GM20431 (cell line): ENCODE data around the gene CCL8.

Experiments used
- in situ Hi-C: fragments of 300-500 bp; cut with MseI, MboI; formaldehyde crosslinking; loops from one replicate; pipeline ENCODE4 v1.15.0; 2020; ENCODE audit warnings: low sequenced_read_pairs; ENCODE audit not compliant: unreplicated experiment

The CCL8 gene

DNA sequence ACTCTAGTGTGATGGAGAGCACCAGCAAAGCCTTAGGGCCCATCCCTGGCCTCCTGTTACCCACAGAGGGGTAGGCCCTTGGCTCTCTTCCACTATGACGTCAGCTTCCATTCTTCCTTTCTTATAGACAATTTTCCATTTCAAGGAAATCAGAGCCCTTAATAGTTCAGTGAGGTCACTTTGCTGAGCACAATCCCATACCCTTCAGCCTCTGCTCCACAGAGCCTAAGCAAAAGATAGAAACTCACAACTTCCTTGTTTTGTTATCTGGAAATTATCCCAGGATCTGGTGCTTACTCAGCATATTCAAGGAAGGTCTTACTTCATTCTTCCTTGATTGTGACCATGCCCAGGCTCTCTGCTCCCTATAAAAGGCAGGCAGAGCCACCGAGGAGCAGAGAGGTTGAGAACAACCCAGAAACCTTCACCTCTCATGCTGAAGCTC lies at the start of gene CCL8:
CCL8 (plus strand) TSS at position 397 of the 445 bp plus-strand sequence. CDS start 67 bp downstream, outside the sequence.
- in situ Hi-C loops: no loop called here

DNA sequence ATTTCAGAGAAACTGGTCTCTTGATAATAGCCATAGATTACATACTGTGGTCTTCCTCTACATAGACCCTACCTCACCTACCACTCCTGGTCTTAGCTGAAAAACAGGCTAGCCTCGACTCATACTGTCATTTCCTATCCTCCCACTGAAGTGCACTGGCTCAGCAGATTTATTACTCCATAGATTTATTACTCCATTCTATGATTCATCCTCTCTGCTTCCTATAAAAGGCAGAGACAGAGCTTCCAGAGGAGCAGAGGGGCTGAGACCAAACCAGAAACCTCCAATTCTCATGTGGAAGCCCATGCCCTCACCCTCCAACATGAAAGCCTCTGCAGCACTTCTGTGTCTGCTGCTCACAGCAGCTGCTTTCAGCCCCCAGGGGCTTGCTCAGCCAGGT lies 49.3 kb upstream of the CCL8 start, which contains the start of gene CCL7:
CCL7 (plus strand) TSS at position 253 of the 400 bp plus-strand sequence; CDS start at position 323, 70 bp downstream.
- in situ Hi-C loops: no loop called here

DNA sequence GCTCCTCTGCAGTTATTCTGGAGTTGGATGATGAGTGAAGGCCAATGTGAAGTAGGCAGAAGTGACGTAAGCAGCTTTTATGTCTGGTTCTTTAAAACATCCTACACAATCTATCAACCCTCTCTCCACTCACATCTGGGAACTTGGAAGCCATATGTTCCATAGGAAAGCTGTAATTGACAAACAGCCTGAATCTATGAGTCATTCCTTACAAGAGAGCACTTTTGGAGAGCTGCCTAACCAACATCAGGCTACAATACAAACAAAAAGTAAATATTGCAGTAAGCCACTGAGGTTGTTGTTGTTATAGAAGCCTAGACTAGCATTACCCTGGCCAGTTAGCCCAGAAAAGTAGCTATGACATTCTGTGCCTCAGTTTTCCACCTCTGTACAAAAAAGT lies 43.4 kb upstream of the CCL8 start:
- in situ Hi-C loops: no loop called here

- in situ Hi-C loops: no loop called here
These were observed 42.4 kb upstream of the CCL8 start for GRCh38 chr17:34276826-34277225.

- in situ Hi-C loops: no loop called here
These were observed 35.7 kb upstream of the CCL8 start for GRCh38 chr17:34283571-34283970.

DNA sequence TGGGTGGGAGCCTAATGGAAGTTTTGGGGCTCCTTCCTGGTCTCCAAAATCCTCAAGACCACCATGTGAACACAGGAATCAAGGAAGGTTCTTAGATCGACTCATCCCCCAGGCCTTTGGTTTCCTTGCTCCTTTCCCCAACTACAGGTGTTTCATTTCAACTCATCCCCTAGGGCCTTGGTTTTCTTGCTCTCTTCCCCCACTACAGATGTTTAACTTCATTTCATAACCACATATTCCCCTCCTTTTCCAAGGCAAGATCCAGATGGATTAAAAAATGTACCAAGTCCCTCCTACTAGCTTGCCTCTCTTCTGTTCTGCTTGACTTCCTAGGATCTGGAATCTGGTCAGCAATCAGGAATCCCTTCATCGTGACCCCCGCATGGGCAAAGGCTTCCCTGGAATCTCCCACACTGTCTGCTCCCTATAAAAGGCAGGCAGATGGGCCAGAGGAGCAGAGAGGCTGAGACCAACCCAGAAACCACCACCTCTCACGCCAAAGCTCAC lies 33.9 kb upstream of the CCL8 start, which contains the start of gene CCL11:
CCL11 (plus strand) TSS at position 457 of the 507 bp plus-strand sequence. CDS start 67 bp downstream, outside the sequence.
- in situ Hi-C loops: no loop called here

DNA sequence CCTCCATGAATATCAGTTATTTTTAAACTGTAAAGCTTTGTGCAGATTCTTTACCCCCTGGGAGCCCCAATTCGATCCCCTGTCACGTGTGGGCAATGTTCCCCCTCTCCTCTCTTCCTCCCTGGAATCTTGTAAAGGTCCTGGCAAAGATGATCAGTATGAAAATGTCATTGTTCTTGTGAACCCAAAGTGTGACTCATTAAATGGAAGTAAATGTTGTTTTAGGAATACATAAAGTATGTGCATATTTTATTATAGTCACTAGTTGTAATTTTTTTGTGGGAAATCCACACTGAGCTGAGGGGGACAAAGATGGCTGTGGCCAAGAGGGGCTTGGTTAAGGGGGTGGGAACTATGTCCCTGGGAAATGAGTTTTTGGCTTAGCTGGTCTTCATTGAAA lies 31.4 kb upstream of the CCL8 start:
- in situ Hi-C loops: no loop called here

- in situ Hi-C loops: no loop called here
These were observed 28.6 kb upstream of the CCL8 start for GRCh38 chr17:34290586-34290985.

DNA sequence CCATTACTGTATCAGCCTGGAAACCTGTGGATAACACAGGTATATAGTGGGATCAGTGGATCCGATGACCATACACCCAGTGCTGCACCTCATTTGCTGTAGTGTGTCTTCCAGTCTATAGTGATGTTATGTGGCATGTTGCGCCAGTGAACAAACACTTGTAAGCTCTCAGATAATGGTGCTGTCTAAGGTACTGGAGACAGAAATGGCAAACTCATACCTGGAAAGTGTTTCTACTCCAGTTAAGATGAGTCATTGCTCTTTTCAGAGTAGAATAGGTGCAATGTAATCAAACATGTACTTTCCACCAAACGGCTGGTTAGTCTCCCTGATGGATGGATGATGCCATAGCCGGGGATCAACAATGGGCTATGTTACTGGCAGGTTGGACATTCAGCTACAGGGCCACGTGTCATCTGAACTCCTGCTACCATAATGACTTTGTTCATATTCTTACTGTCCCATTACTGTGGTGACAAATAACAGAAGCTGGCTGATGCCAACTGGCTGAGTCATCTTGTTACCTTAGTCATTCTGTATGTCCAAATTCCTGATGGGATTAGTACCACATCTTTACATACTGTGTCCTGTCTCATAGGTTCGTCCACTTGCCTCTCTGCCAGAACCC lies 27.4 kb upstream of the CCL8 start:
- in situ Hi-C loops: no loop called here

GRCh38 chr17:34299027-34299426 lies 20.2 kb upstream of the CCL8 start:
- in situ Hi-C loops: no loop called here

DNA sequence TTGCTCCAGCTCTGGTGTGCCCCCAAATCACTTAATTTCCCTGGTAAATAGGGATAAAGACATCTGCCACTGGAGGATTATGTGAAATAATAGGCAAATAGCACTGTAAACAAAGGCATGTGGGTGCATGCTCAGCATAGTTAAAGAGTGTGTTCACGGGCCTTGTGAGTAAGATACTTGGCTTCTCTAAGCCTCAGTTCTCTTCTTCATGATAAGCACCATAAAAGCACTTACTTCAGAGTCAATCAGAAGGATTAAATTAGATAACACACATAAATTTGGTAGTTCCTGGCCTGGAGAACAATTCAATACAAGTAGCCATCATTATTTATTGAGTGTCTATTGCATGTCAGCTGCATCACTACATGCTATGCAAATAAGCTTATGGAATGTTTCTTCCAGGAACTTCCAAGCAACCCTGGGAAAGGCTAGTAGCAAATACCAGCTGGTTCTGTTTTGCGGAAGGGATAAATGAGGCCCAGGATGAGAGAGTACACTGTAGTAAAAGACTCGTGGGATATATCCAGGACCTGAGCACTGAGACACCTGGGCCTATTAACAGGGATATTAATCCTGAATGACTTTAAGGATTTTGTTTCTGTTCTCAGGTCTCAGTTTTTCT lies 19.2 kb upstream of the CCL8 start:
- in situ Hi-C loops: no loop called here

- in situ Hi-C loops: no loop called here
These were observed 18.4 kb upstream of the CCL8 start for GRCh38 chr17:34300652-34301370.

GRCh38 chr17:34301986-34302385 lies 17.2 kb upstream of the CCL8 start:
- in situ Hi-C loops: no loop called here

DNA sequence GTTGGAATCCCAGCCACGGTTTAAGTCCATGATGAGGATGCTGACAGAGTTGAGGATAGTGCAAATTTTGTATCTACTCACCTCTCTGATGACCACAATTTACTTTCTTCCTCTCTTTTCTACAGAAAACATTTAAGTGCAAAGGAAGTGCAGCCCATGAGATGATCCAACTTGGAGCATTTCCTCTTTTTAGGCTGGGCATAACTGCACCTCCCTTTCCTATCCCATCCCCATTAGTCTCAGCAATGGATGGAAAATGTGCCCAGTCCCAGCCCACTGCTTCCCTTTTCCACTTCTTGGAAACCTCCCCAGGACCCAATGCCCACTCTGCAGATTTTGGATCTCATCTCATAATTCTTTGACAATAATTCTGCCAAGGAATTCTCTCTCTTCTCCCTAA lies 16.6 kb upstream of the CCL8 start:
- in situ Hi-C loops: no loop called here

- in situ Hi-C loops: no loop called here
These were observed 15.6 kb upstream of the CCL8 start for GRCh38 chr17:34303606-34304005.

- in situ Hi-C loops: no loop called here
These were observed 14.2 kb upstream of the CCL8 start for GRCh38 chr17:34305061-34305460.

DNA sequence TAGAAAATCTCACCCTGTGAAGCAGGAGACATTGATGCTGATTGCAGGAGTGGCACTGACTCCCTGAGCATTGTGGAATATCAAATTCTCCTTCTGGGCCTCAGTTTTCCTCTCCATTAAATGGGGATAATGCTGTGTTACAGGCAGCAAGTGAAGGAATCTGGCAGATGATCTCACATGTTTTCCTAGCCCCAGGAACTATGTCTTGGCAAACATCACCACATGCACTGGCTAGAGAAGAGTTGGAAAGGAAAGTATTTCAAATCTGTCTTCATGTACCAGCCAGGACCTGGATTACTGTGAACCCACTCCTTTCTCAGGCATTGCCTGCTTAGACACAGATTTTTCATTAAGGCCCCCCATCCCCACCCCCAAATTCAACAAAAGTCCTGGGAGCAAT lies 13.6 kb upstream of the CCL8 start:
- in situ Hi-C loops: no loop called here

DNA sequence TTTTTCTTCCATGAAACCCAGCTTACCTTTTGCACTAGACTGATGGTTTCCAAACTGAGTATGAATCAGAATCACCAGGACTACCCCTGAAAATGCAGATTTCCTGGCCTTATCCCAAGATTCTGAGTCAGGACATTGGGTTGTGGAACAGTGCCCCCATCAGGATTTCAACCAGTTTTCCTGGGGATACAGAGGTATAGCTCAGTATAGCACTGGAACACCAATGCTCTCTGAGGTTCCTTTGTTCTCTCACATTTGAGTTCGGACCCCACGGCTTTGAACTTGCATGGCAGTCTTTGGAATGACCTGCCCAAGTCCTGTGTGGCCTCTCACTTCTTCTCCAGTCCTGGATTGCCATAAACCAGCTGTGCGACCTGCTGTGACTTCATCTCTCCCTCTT lies 12.8 kb upstream of the CCL8 start:
- in situ Hi-C loops: no loop called here

GRCh38 chr17:34307110-34307509 lies 12.1 kb upstream of the CCL8 start:
- in situ Hi-C loops: no loop called here

DNA sequence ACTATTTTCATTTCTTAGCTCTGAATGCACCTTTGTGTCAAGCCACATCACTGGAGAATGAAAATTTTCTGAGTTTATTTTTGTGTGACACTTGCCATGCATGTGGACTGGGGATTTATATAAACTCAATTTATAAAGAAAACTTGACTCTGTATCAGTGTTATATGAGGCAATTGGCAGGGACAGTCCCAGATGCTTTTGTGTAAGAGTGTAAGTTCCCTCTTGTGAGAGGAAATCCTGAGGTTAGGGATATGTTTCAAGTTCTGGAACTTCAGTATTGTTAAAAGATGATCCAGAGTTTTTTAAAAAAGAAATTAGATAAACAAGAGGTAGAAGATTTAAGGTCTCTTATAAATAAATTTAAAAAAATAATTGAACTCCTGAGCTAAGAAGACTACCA lies 10.9 kb upstream of the CCL8 start:
- in situ Hi-C loops: no loop called here

DNA sequence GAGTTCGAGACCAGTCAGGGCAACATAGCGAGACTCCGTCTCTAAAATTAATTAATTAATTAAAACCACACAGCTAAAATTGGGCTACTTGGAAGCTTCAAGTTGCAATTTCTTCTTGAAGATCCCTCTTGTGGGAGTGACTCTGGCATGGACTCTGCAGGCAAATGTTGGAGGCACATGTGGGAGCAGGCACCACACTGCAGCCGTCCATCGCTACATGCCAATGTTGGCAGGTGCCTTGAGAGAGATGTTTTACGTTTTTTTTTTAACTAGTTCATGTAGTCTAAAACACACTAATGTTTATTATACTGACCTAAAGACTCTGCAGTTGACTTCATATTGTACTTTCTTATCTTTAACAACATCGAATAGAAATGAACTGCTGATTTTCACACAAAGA lies 7.9 kb upstream of the CCL8 start:
- in situ Hi-C loops: no loop called here
